Stimulated activated CD8-positive, alpha-beta memory T cell treated with anti-CD3 and anti-CD28 coated beads, Interleukin-4, amount 100 ng/mL, for 1 hour (primary cell): ENCODE measurements around the gene NCAM2.
"Not testable (repeated sequence)": the region's sequence is repeated elsewhere in the genome, so short reads cannot be mapped to it uniquely, and the experiment has no call there.

ENCODE experiments used
- DNase-seq, 2 donors: peaks; one replicate each; pipeline ENCODE4 v3.0.0-alpha.2; 2020; ENCODE audit warnings: low read depth in 2 of 2, low spot score in 1 of 2

NCAM2 gene

DNA sequence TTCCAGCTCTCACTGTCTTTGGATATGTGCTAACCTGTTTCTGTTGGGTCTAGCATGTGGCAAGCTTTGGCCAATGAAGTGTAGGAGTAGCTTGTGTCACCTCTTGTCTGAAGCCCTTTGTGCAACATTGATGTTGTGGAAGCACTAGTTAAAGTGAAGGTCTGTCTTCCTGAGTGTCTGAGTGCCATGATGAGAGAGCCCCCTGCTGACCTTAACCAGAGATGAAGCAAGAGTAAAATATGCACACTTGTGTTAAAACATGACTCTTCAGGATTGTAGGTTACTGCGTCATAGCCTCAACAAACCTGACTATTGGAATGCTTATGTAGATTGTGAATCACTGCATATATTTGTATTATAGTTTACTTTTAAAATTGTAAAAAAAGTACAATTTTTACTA is 103.7 kb downstream of the NCAM2 start:
- no peak for DNase-seq

DNA sequence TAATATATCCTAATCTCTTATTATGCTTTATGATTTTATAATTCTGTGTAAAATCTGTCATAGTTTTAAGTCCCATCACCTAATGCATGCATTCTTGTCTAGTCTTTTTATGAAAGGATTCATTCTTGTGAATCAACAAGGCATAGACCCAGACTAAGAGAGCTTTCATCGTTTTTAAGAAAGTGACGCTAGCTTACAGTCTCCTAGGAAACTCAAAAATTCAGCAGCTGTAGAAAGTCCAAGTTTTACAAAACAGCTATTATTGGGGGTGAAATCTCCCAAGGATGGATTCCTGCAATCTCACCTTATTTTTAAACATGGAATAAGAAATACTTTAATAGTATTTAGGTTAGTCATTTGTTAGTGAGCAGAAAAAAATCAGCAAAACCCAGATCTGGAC is 104.7 kb downstream of the NCAM2 start:
- DNase-seq = no peak

DNA sequence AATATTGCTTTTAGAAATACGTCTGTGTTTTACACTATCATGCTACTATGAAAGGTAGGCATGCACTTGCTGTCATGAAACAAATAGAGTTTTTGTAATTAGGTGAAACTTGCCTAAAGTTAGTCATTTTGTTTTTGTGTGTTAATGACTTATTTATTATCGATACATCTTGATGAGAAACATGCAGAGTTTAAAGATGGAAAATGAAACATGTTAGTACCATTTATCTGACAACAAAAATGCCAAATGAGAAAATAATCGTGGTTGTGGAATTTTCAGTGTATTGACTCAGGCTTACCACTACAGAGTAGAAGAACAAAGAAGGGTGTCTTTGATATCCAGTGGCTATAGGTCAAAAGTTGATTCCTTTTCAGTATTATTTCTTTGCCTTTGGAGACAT is 105.5 kb downstream of the NCAM2 start:
- no peak for DNase-seq

DNA sequence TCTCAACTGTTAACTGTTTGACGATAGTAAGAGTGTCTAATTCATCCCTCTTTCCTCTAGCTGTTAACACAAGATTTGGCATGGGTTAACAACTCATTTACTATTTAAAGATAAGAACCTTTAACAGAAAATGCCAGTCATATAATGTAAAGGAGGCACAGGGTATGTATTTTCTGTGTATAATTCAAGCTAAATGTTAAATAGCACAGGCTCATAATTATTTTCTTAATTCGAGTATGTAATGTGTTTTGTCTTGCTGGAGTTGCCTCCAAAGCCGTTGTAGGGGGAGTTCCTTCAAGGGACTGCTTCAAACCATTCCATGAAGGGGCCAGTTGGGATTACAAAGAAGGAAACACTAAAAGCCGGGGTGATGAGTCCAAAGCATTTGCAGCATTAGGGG is 111.5 kb downstream of the NCAM2 start:
- no peak for DNase-seq

DNA sequence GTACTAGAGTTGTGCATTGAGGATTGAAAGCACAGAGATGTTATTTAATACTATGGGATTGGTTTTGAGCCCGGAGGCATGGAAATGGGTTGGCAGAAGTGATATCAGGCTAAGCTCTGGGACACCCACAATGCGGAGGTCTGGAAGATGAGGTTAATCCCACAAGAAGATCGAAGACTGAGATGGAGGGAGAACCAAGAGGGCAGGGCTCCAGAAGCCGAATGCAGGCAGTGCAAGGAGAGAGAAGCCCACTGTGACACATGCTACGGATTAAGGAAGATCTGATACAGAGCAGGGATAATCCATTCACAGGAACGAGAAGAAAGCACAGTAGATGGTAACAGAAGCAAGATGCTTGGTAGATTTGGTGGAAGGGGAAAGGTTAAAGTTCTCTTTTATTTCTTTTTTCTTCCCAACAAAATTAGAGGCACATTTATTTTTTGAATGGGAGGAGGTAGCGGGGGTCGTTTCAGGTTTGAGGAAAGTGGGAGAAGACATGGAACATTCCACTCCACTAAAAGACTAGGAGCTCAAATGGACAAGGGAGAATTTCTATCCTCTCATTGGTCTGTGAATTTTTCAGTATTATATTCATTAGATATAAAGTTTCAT is 113.2 kb downstream of the NCAM2 start:
- DNase-seq = no peak

DNA sequence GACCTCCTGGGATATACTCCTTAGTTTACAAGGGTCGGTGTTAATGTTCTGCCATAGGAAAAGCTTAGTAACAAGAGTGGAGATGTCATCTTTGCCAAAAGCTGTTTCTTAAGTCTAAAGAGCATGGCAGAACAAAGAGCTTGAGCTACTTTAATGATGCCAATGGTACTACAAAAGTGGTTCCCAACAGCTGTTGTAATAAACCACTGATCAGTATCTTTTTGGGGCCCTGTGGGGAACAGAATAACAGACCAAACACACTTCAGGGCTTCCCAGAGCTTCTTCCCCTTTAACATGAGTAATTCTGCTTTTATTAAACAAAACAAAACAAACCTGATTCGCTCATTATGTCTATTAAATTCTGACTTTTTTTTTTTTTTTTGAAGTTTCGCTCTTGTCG is 116.3 kb downstream of the NCAM2 start:
- DNase-seq = no peak

DNA sequence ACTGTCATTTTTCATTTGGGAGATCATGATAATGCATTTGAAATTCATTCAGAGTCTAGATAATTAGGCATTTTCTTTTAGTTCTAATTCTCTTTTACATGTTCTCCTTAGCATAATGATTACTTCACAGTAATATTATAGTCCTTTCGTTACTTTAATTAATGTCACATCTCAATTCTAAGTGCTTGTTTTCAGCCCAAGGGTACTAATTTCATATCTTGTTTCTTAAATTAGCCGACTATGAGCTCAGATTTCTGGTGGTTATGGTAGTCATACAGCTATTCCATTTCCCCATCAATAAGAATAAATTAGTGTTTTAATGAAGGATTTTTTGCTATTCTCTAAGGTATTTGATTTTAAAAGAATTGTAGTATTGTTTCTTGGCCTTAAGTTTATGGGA is 120.9 kb downstream of the NCAM2 start:
- no peak for DNase-seq

DNA sequence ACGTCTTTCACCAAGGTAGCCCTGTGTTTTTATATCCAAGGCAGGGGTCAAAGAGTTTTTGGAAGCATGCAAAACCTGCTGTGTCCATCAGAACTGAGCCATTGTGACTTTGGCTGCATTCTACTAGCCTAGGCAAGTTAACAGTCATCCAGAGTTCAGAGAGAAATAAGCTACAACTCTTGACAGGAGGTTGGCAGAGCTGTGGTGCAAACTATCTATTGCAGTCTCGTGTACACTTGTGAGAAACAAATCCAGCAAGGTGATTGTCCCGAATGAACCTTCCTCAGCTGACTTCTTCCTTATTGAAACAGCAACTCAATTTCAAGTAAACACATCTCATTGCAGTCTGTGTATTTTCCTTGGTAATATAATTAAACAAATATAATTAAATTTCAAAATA is 124.5 kb downstream of the NCAM2 start:
- DNase-seq = no peak

DNA sequence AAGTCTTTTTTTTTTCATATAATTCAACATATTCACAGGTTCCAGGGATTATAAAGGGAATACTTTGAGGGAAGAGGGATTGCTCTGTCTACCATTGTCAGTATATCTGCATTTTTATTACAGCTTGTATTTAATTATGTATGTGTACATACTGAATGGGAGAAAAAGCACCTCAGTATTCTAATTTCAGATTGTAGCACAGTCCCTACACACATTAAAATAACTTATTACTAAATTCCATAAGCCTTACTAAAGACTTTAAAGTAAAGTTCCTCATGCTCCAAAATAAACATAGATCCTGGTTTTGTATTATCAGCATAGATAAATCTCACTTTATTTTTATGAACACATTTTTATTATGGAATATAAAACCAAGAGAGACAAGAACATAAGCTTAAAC is 134.2 kb downstream of the NCAM2 start:
- no peak for DNase-seq

DNA sequence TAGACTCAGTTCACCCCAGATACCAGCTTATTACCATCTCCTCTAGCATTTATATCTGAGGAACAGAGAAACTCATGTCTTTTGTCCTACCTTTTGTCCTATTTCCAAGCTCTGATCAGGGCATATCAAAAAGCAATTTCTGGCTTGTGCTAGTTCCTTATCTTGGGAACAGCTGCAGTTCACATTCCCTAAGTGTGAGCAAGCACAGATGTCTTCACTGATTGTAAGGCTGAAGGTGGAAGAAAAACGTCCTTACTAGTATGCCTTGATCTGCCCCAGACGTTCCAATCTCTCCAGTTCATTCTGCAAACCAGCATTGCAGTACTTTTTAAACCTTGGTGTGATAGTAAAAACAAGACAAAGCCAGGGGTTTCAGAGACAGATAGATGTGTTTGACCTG is 139.8 kb downstream of the NCAM2 start:
- DNase-seq = no peak

DNA sequence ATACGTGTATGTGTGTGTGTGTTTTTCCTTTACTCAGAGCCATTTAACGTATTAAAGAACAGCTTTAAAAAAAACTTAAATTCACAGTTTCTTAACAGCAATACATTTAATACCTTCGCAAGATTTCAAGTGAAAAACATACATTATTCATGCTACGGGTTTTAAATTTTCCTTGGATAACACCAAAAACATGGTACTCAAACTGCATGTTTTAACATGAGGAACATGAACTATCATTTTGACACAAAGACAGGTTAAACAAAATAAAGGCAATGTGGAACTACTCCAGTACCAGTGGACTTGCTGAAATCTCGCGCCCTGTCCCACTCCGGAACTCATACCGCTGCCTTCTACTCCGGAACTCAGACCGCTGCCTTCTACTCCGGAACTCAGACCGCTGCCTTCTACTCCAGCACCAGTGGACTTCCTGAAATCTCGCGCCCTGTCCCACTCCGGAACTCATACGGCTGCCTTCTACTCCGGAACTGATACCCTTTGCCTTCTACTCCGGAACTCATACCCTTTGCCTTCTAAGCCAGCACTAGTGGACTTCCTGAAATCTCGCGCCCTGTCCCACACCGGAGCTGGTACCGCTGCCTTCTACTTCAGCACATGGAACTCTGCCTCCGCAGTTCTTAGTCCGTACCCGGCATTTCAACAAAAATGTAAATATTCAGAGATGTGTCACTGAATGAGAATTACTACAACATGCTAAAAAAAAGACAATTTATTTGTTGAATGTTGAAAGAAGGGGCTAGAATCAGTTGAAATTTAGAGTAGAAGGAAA is 148.6 kb downstream of the NCAM2 start:
- DNase-seq = no peak

DNA sequence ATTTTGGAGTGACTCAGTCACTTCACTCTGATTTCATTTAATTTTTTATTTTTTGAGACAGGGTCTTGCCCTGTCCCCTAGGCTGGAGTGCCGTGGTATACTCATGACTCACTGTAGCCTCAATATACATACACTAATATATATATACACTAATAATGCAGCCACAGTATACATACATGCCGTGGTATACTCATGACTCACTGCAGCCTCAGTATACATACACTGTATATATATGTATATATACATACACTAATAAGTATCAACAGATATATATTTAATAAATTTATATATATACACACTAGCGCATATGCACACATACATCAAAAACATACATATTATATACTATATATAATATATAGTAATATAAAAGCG is 149.2 kb downstream of the NCAM2 start:
- DNase-seq = no peak

DNA sequence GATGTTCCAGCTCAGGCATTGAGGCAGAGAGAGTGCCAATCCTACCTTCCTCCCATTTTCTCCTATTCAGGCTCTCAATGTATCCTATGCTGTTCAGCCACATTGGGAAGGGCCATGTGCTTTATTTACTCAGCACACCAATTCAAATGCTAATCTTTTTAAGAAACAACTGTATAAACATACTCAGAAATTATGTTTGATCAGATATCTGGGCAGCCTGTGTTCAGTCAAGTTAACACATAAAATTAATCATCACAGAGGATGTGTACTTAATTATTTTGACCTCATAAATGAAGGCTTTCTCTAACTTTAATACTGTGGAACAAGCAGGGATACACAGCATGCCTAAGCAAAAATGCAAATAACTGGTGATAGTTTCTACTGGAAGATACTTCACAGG is 149.8 kb downstream of the NCAM2 start:
- no peak for DNase-seq

DNA sequence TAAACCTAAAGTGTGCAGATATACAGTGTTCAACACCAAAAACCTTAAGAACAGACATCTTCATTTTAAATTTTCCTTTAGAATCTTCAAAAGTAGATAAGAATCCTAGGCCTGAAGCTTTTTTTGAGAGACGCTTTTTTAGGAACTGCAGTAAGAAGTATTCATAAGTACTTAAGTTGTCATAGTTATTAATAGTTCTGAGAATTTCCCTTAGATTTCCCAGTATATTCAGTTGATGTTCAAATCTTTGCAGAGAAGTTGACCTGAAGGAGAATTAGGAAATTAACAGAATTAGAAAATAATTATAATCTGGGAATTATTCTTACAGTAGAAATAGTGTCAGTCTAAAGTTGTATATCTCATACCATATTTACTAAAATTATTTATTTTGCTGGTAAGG is 150.3 kb downstream of the NCAM2 start:
- no peak for DNase-seq

DNA sequence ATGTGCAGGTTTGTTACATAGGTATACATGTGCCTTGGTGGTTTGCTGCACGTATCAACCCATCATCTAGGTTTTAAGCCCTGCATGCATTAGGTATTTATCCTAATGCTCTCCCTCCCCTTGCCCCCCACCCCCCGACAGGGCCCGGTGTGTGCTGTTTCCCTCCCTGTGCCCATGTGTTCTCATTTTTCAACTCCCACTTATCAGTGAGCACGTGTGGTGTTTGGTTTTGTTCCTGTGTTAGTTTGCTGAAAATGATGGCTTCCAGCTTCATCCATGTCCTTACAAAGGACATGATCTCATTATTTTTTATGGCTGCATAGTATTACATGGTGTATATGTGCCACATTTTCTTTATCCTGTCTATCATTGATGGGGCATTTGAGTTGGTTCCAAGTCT is 151.2 kb downstream of the NCAM2 start:
- not testable (repeated sequence) for DNase-seq

DNA sequence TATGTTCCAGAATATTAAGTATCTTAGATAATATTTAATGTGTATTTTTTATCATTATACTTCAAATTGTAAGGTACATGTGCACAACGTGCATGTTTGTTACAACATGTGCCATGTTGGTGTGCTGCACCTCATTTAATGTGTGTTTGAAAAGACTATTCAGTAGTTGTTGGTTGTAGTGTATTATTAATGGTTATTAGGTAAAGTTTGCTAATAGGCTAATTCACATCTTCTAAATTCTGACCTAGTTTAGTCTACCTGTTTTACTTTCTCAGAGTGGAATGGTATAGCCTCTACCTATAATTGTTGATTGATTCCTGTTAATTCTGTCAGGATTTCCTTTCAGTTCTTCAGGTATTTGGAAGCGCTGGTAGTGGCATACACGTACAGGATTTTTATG is 153.0 kb downstream of the NCAM2 start:
- no peak for DNase-seq

DNA sequence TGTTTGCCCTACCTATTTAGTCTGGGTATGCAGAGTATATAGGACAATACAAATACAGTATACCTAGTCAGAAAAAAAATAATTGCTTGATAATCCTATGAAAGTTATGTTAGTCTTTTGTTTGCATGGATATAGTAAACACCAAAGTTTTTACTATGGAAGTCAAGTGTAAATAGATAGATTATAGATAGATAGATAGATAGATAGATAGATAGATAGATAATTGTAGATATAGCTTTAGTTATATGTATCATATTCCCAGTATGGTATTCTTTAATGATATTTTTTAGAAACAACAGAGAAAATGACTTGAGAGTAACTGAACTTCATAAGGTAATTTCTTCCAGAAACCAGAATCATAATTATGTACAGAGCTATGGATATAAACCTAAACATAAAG is 158.2 kb downstream of the NCAM2 start:
- DNase-seq = no peak

DNA sequence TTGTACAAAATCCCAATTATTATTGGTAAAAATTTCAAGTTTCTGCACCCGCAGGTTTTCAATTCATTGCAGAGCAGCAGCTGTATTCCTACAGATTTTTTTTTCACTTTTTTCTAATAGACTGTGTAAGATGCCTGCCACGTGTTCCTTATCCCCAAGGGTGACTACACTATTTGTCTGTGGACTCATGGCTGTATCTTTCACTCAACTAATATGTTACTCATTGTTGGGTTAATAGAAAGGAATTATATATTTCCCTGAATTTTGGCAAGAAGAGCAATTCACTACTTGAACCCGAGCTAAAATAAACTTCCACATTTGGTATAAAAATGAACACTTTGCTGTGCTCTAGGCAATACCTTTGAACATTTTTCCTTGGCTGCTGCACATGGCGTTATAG is 158.7 kb downstream of the NCAM2 start:
- DNase-seq = no peak

DNA sequence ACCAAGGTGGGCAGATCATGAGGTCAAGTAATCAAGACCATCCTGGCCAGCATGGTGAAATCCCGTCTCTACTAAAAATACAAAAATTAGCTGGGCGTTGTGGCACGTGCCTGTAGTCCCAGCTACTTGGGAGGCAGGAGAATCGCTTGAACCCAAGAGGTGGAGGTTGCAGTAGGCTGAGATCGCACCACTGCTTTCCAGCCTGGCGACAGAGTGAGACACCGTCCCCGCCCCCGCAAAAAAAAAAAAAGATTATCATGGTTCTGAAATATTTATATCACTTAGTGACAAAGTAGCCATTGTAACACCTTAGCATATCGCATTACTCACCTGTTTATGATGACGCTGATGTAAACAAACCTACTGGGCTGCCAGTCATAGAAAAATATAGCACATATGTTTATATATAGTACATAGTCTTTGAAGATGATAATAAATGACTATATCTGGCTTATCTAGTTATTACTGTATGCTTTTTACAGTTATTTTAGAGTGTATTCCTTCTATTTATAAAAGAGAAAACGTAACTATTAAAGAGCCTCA is 160.2 kb downstream of the NCAM2 start:
- no peak for DNase-seq

DNA sequence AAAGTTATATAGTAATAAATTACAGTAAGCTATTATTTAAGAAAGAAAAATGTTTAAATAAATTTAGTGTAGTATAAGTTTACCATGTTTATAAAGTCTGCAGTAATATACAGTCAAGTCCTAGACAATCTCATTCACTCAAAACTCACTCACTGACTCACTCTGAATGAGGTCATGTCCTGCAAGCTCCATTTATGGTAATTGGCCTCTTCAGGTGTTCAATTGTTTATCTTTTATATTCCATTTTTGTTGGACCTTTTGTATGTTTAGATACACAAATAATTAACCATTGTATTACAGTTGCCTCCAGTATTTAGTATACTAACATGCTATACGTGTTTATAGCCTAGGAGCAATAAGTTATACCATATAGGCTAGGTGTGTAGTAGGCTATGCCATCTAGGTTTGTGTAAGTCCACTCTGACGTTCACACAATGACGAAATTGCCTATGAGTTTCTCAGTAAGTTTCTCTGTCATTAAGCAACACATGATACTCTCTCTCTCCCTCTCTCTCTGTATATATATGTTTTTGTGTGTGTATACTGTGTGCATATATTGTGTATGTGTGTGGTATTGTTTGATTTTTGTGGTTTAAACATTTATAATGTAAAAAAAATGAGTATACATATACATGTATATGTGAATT is 161.2 kb downstream of the NCAM2 start:
- DNase-seq = no peak

DNA sequence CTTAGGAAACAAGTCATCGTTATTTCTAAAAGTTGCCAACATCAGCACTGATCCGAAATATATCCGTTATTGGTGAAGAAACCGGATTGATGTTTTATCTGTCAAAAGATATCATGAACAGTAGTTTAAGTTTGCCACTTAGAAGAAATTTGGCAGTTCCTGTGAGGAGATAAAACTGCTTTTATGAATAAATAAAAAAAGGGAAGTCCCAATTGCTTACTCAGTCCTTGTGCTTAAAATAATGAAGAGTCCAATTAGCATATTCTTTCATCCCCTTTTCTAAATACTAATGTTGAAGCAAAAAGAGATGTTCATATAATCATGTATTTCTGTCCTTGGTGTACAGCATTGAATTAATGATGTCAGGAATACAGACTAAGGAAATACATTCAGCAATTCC is 164.6 kb downstream of the NCAM2 start:
- no peak for DNase-seq

DNA sequence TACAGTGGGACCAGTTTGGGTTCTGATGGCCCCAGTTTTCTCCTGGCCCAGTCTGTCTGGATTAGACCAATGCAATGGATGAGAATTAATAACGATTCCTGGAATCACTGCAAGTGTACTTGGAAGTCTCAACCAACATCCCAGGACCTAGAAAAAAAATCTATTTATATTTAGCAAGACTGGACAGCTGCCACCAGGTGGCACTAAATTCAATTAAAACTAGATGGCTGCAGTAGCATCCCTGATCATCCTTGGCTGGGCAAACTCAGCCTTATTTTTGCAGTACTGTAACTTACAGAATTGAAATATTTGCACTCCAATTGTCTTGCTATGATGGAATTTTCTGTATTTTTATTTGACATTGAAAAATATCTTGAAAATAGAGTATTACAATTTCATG is 165.7 kb downstream of the NCAM2 start:
- no peak for DNase-seq
